K562 (cell line): Measurements from ENCODE around the gene LSM4. TPM values are rescaled to one million over a fixed set of nuclear protein-coding genes. Genes with fewer than 3 reads are reported as not detected.

Experiments used
- ATAC-seq: fragments of 200-7000 bp; cut with Tn5 transposase; 3 replicates; pipeline ENCODE4 v1.9.1; 2020; ENCODE audit warnings: moderate library complexity
- Bru-seq: library from RNA; stranded (reverse); fragments of 400-500 nt; gene quantifications from one replicate; lab custom pipeline; 2021; lab: Mats Ljungman, UMichigan
- BruChase-seq, 2 experiments: library from RNA; stranded (reverse); fragments of 400-500 nt; gene quantifications; one replicate each; lab custom pipeline; 2021; lab: Mats Ljungman, UMichigan
- BruUV-seq: library from RNA; stranded (reverse); fragments of 400-500 nt; replicated peaks from 2 replicates; lab custom pipeline; 2021; lab: Mats Ljungman, UMichigan
- CTCF ChIA-PET: fragments of 300-600 bp; formaldehyde crosslinking; extraction: SDS; loops from one replicate; lab custom pipeline; 2021; ENCODE audit warnings: low intra/inter-chr PET ratio; lab: Yijun Ruan, JAX
- POLR2A ChIA-PET: fragments of 300-600, 350-650 bp; sonication (Branson Sonifier 250); formaldehyde crosslinking; extraction: SDS; loops from one replicate; lab custom pipeline; 2021; ENCODE audit warnings: antibody characterized with exemption, inconsistent platforms; lab: Yijun Ruan, JAX
- DNase-seq, 4 experiments: peaks; one replicate each; pipeline versions ENCODE4 v3.0.0 to v3.0.0-alpha.2; 2011 to 2018; ENCODE audit warnings: low spot score in 3 of 4, mixed read lengths in 3 of 4; ENCODE audit errors: extremely low read depth in 1 of 4
- FAIRE-seq: peaks from 2 replicates; lab custom pipeline; 2011; peaks lifted over from hg19 to GRCh38; lab: Jason Lieb, UNC
- H2AFZ ChIP-seq: 2 replicates; pipeline ENCODE4 v1.6.0; 2011; ENCODE audit warnings: low read depth, low read length, control low read depth, inconsistent platforms
- H3K27ac ChIP-seq: fragments of 200-600 bp; 3 replicates; pipeline ENCODE4 v1.8.0; 2011; ENCODE audit warnings: low read depth, mild to moderate bottlenecking, control low read depth, inconsistent platforms, low read length, moderate library complexity, mixed read lengths; ENCODE audit errors: extremely low read depth
- H3K27me3 ChIP-seq, 2 experiments: fragments of 300-600 bp in 1 of 2; 2 replicates in 1 of 2; 3 replicates in 1 of 2; pipeline versions ENCODE4 v1.6.0 to v1.8.0; 2011; ENCODE audit warnings: inconsistent platforms in 2 of 2, low read length in 2 of 2, mild to moderate bottlenecking in 1 of 2, mixed read lengths in 1 of 2, moderate library complexity in 1 of 2; ENCODE audit not compliant: control insufficient read depth in 2 of 2, insufficient read depth in 2 of 2
- H3K36me3 ChIP-seq: fragments of 300-600 bp; 3 replicates; pipeline ENCODE4 v1.8.0; 2011; ENCODE audit warnings: mild to moderate bottlenecking, low read length, inconsistent platforms; ENCODE audit not compliant: control insufficient read depth, insufficient read depth
- H3K4me1 ChIP-seq, 2 experiments: fragments of 200-600 bp in 1 of 2; replicated peaks in 1 of 2; 2 replicates in 1 of 2; 3 replicates in 1 of 2; pipeline versions ENCODE4 v1.5.1 to v1.8.0; 2011; ENCODE audit warnings: inconsistent platforms in 2 of 2, low read length in 2 of 2, mild to moderate bottlenecking in 1 of 2, mixed read lengths in 1 of 2, moderate library complexity in 1 of 2; ENCODE audit not compliant: control insufficient read depth in 2 of 2, insufficient read depth in 2 of 2
- H3K4me2 ChIP-seq: 2 replicates; pipeline ENCODE4 v1.6.1; 2011; ENCODE audit warnings: low read length, control low read depth, inconsistent platforms, mixed read lengths; ENCODE audit not compliant: insufficient read depth
- H3K4me3 ChIP-seq: fragments of 200-600 bp; sonication (generic), shearing (Covaris generic); 2 replicates; pipeline ENCODE4 v1.5.1; 2016; ENCODE audit warnings: control low read depth, inconsistent platforms
- H3K79me2 ChIP-seq: fragments of 200-600 bp; 3 replicates; pipeline ENCODE4 v1.8.0; 2011; ENCODE audit warnings: low read length, inconsistent platforms; ENCODE audit not compliant: control insufficient read depth, insufficient read depth
- H3K9ac ChIP-seq, 2 experiments: 2 replicates each; pipeline versions ENCODE4 v1.6.0 to v1.6.1; 2011; ENCODE audit warnings: low read depth in 2 of 2, low read length in 2 of 2, control low read depth in 1 of 2, inconsistent platforms in 1 of 2, mild to moderate bottlenecking in 1 of 2, mixed read lengths in 1 of 2; ENCODE audit not compliant: insufficient read depth in 1 of 2
- H3K9me1 ChIP-seq: one replicate; pipeline ENCODE4 v1.6.0; 2011; ENCODE audit warnings: inconsistent platforms, mild to moderate bottlenecking, low read length, moderate library complexity; ENCODE audit not compliant: control insufficient read depth, insufficient read depth
- H3K9me3 ChIP-seq: replicated peaks from 2 replicates; pipeline ENCODE4 v1.5.1; 2011; ENCODE audit warnings: low read depth, low read length, inconsistent platforms; ENCODE audit not compliant: control insufficient read depth, insufficient read depth
- H4K20me1 ChIP-seq: replicated peaks from 2 replicates; pipeline ENCODE4 v1.6.1; 2011; ENCODE audit warnings: low read length, inconsistent platforms, mixed read lengths; ENCODE audit not compliant: control insufficient read depth, insufficient read depth
- CREBBP ChIP-seq: IDR thresholded peaks from one replicate; pipeline ENCODE4 v1.6.1; 2012; ENCODE audit warnings: low read depth, mild to moderate bottlenecking, control low read depth, inconsistent platforms, low read length
- CTCF ChIP-seq, 3 experiments: IDR thresholded peaks in 2 of 3; conservative IDR thresholded peaks in 1 of 3; 2 replicates each; pipeline ENCODE4 v1.5.1; 2011 to 2012; ENCODE audit warnings: low read length in 3 of 3, mild to moderate bottlenecking in 3 of 3, control low read depth in 2 of 3, improper control_type of control experiment in 1 of 3, inconsistent platforms in 1 of 3, low read depth in 1 of 3, mixed read lengths in 1 of 3, moderate library complexity in 1 of 3; ENCODE audit not compliant: insufficient read depth in 2 of 3
- E2F3 ChIP-seq: fragments of 250-450 bp; sonication (Bioruptor Pico); IDR thresholded peaks from 2 replicates; pipeline ENCODE4 v1.4.0; 2020; ENCODE audit warnings: mild to moderate bottlenecking
- HIVEP1 ChIP-seq: fragments of 250-450 bp; sonication (Bioruptor Pico); IDR thresholded peaks from 2 replicates; pipeline ENCODE4 v1.4.0; 2020; ENCODE audit warnings: mild to moderate bottlenecking
- POLR2AphosphoS5 ChIP-seq: IDR thresholded peaks from 2 replicates; pipeline ENCODE4 v1.6.1; 2011; ENCODE audit warnings: mild to moderate bottlenecking, low read depth, low read length, moderate library complexity; ENCODE audit not compliant: control insufficient read depth, insufficient read depth
- PTRF ChIP-seq: fragments of 450-650 bp; IDR thresholded peaks from 2 replicates; pipeline ENCODE4 v1.6.1; 2016; ENCODE audit warnings: mild to moderate bottlenecking, missing genetic modification characterization, missing compliant biosample characterization
- ZBTB34 ChIP-seq: fragments of 250-450 bp; sonication (Bioruptor Pico); IDR thresholded peaks from 2 replicates; pipeline ENCODE4 v1.8.0; 2021; ENCODE audit warnings: mild to moderate bottlenecking, moderate library complexity
- ZNF239 ChIP-seq: fragments of 250-450 bp; sonication (Bioruptor Pico); IDR thresholded peaks from 2 replicates; pipeline ENCODE4 v1.4.0; 2020; ENCODE audit warnings: mild to moderate bottlenecking
- ZNF778 ChIP-seq: fragments of 450-650 bp; formaldehyde crosslinking; IDR thresholded peaks from 2 replicates; pipeline ENCODE4 v1.4.0; 2020; ENCODE audit warnings: mild to moderate bottlenecking, moderate library complexity
- WGBS: fragments of 100-300 bp; shearing (Covaris generic); methylation state at CpG from one replicate; pipeline ENCODE4 v1.1.6; 2016; ENCODE audit warnings: low coverage, mixed read lengths; ENCODE audit not compliant: insufficient coverage; ENCODE audit errors: missing lambda C conversion rate; 5-methylcytosine and 5-hydroxymethylcytosine counted together
- in situ Hi-C: fragments of 300-500 bp; cut with MboI; formaldehyde crosslinking; loops from 4 replicates; pipeline ENCODE4 v1.15.0; 2018; ENCODE audit warnings: inconsistent platforms, mixed read lengths
- intact Hi-C: fragments of 100-400 bp; cut with micrococcal nuclease; formaldehyde crosslinking; loops from 2 replicates; pipeline ENCODE4 v1.14.2; 2022
- long read RNA-seq, 3 experiments: library from polyadenylated mRNA in 2 of 3; library from RNA in 1 of 3; unstranded in 2 of 3; stranded (forward) in 1 of 3; transcript quantifications; one replicate each; pipeline ENCODE4 v2.0.0, GENCODE V29; 2019 to 2022
- polyA minus RNA-seq, 3 experiments: library from RNA; depleted of rRNA, polyadenylated mRNA; stranded (reverse); fragments of >200 nt; gene quantifications; 2 replicates each; pipeline ENCODE4 v1.2.3, GENCODE V29; 2011
- polyA plus RNA-seq, 8 experiments: library from polyadenylated mRNA; depleted of rRNA in 4 of 8; stranded (reverse) in 5 of 8; unstranded in 3 of 8; fragments of >200 nt; fragmentation: Nextera tagmentation in 2 of 8; fragmentation: Illumina TruSeq in 1 of 8; extraction: Ambion mirVana in 2 of 8; extraction: Trizol in 1 of 8; gene quantifications; 2 replicates each; pipeline versions ENCODE4 v1.2.1 to v1.2.3, GENCODE V29; 2011 to 2014; ENCODE audit warnings: inconsistent platforms in 1 of 8, missing spikeins in 1 of 8
- total RNA-seq, 7 experiments: library from RNA; depleted of rRNA in 6 of 7; stranded (reverse); fragments of >200 nt in 6 of 7; fragmentation: Illumina TruSeq in 2 of 7; extraction: Trizol in 2 of 7; gene quantifications; 2 replicates each; pipeline versions ENCODE4 v1.2.1 to v1.2.3, GENCODE V29; 2011 to 2021; ENCODE audit warnings: low replicate concordance in 1 of 7
- TF ChIP-seq, protein P1 (sequence below): fragments of 250-450 bp; sonication (Bioruptor Pico); IDR thresholded peaks from 2 replicates; pipeline ENCODE4 v1.6.1; 2021; ENCODE audit warnings: mild to moderate bottlenecking

Gene LSM4
- total RNA-seq (2011; cell fraction: chromatin; rRNA removed; ENCODE audit: low replicate concordance), result 34.5 and 96.0 TPM in 2 replicates
- 110 and 120 TPM in 2 replicates for total RNA-seq (2011; cell fraction: nucleolus; rRNA removed)
- 70.1 and 74.1 TPM in 2 replicates for total RNA-seq (2011; cell fraction: nucleoplasm; rRNA removed)
- total RNA-seq (2014; rRNA removed) (763 and 822 TPM in 2 replicates), total RNA-seq (2014; rRNA removed; fragmentation: Illumina TruSeq; extraction: Trizol) (202 and 208 TPM in 2 replicates), total RNA-seq (2015; rRNA removed; fragmentation: Illumina TruSeq; extraction: Trizol) (273 and 275 TPM in 2 replicates), total RNA-seq (2021) (362 and 385 TPM in 2 replicates), polyA plus RNA-seq (2011; rRNA removed) (188 and 201 TPM in 2 replicates), polyA plus RNA-seq (2014; fragmentation: Illumina TruSeq; extraction: Trizol) (126 and 203 TPM in 2 replicates), polyA plus RNA-seq (2014; fragmentation: Nextera tagmentation; extraction: Ambion mirVana) (10 to 100 TPM; 11.9 to 29.7 TPM), polyA plus RNA-seq (2014; rRNA removed) (674 and 746 TPM in 2 replicates), polyA minus RNA-seq (2011; rRNA and poly(A)+ RNA removed) (38.4 and 39.9 TPM in 2 replicates), Bru-seq, nascent RNA (percentile 86 among the genes with signal in this experiment), BruChase-seq, experiment 1, labeled RNA remaining after a 2-hour chase (percentile 73 among the genes with signal in this experiment), BruChase-seq, experiment 2, labeled RNA remaining after a 6-hour chase (percentile 75 among the genes with signal in this experiment)
- polyA plus RNA-seq (2011; cell fraction: cytosol; rRNA removed), result 294 and 432 TPM in 2 replicates
- polyA plus RNA-seq (2011; cell fraction: nucleus; rRNA removed), result 206 and 249 TPM in 2 replicates
- 245 and 279 TPM in 2 replicates for polyA plus RNA-seq (2012)
- polyA minus RNA-seq (2011; cell fraction: cytosol; rRNA and poly(A)+ RNA removed), result 64.5 and 67.5 TPM in 2 replicates
- 48.1 and 57.9 TPM in 2 replicates for polyA minus RNA-seq (2011; cell fraction: nucleus; rRNA and poly(A)+ RNA removed)
- long read RNA-seq, experiment 1, transcript LSM4-203 (5 exons, 1,908 nt), result major isoform, 749 of 889 reads
- long read RNA-seq, experiment 1, transcript LSM4-204 (4 exons, 807 nt), result minor isoform, 6 of 889 reads
- long read RNA-seq, experiment 1, partial matches to known transcripts, result 29 of 889 reads
- long read RNA-seq, experiment 1, other reads (novel, unspliced or antisense), result 101 of 889 reads
- long read RNA-seq, experiment 2, transcript LSM4-203 (5 exons, 1,908 nt), result major isoform, 180 of 392 reads
- long read RNA-seq, experiment 2, transcript LSM4-204 (4 exons, 807 nt), result minor isoform, 9 of 392 reads
- long read RNA-seq, experiment 2, partial matches to known transcripts, result 177 of 392 reads
- long read RNA-seq, experiment 2, other reads (novel, unspliced or antisense), result 22 of 392 reads
- long read RNA-seq, experiment 3, transcript LSM4-203 (5 exons, 1,908 nt), result major isoform, 487 of 517 reads
- long read RNA-seq, experiment 3, partial matches to known transcripts, result 16 of 517 reads
- long read RNA-seq, experiment 3, other reads (novel, unspliced or antisense), result 12 of 517 reads

- peak; percentile 91 for FAIRE-seq
- no TSS peak for BruUV-seq
- peak within 1 kb of the TSS; percentile 93 to 97 for H3K9ac ChIP-seq
- no peaks in the 10 kb centered on the region for H4K20me1 ChIP-seq
- peaks cover 31% of the 10 kb centered on the region for H3K36me3 ChIP-seq
- ChIA-PET POLR2A (interaction anchor here (0.6 to 3.8 kb wide), 11 partner anchors 14 to 113 kb away, joined by 3 to 117 read pairs (median 6); partner anchors contain the start of genes GDF15, IQCN and JUND), CTCF (interaction anchor here (0.7 to 1.3 kb wide), 3 partner anchors 18 to 130 kb away, joined by 3 to 4 read pairs (median 4); partner anchors contain the start of gene MPV17L2)
- WGBS, result under 1% methylated on average over 72 of the region's 75 CpGs
- in situ Hi-C loops, result loop anchor here (5.0 kb wide), 1 partner anchor 46 kb away; no protein-coding TSS in a partner anchor
- H3K27me3 ChIP-seq, result no peaks in the 10 kb centered on the region
- ATAC-seq, result peak; percentile 96
- H3K27ac ChIP-seq, result peak within 1 kb of the TSS; percentile 90
- H3K79me2 ChIP-seq, result peaks cover 55% of the 10 kb centered on the region
- DNase-seq, result peak; percentile 97 to 100 (median 98)
- H3K4me3 ChIP-seq, result peak within 1 kb of the TSS; percentile 69
- peak within 1 kb of the TSS; percentile 96 for H3K4me2 ChIP-seq
- intact Hi-C loops, result loop anchor here (1.0 to 10.0 kb wide), 3 partner anchors 44 to 208 kb away; no protein-coding TSS in a partner anchor
- peaks cover 45 to 58% of the 10 kb centered on the region in 2 experiments for H3K4me1 ChIP-seq
- no peaks in the 10 kb centered on the region for H3K9me3 ChIP-seq
- peak within 1 kb of the TSS; percentile 94 for H2AFZ ChIP-seq
- H3K9me1 ChIP-seq, result no peaks in the 10 kb centered on the region
- TF ChIP-seq HIVEP1 (CRISPR knock-in tag), result no peak
- TF ChIP-seq, protein P1, sequence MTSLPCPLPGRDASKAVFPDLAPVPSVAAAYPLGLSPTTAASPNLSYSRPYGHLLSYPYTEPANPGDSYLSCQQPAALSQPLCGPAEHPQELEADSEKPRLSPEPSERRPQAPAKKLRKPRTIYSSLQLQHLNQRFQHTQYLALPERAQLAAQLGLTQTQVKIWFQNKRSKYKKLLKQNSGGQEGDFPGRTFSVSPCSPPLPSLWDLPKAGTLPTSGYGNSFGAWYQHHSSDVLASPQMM (CRISPR knock-in tag), result no peak
- no peak for TF ChIP-seq PTRF (tag)
- TF ChIP-seq CTCF (IDR thresholded peaks at IDR 0.05 in 2 of 3, conservative IDR thresholded peaks at IDR 0.05 in 1 of 3; ENCODE audit: insufficient read depth in 2 of 3, low read depth in 1 of 3, low read length in 3 of 3), result peak; percentile 42 to 69 (median 63); a peak in 4 of 6 replicates
- TF ChIP-seq CREBBP, result no peak
- TF ChIP-seq ZNF239, result no peak
- TF ChIP-seq ZBTB34, result 0 out of 2 replicates have a peak, but pooled peaks have one; percentile 23
- TF ChIP-seq ZNF778 (CRISPR knock-in tag), result no peak
- TF ChIP-seq POLR2AphosphoS5, result peak; percentile 48
- peak; percentile 84; the same call in 1 of the 2 replicates for TF ChIP-seq E2F3 (CRISPR knock-in tag)
These were observed at the start of gene LSM4 for GRCh38 chr19:18322759-18323460. Gene LSM4, minus strand, starts transcription at chr19:18323076. Its CDS starts 56 bp downstream, at chr19:18323020.
